DMS 273 (cell line): ENCODE results near the gene ALG14.
"Not testable (repeated sequence)": the region's sequence is repeated elsewhere in the genome, so short reads cannot be mapped to it uniquely, and the experiment has no call there.

Source experiments
- DNase-seq: peaks from one replicate; lab custom pipeline; 2025; ENCODE audit not compliant: unreplicated experiment; lab: John Stamatoyannopoulos, UW

The ALG14 gene

GRCh38 chr1:95013950-95014574 is 58.7 kb downstream of the ALG14 start:
- DNase-seq = peak; percentile 15

GRCh38 chr1:95012389-95012788 is 60.4 kb downstream of the ALG14 start:
- DNase-seq = peak; percentile 93

DNA sequence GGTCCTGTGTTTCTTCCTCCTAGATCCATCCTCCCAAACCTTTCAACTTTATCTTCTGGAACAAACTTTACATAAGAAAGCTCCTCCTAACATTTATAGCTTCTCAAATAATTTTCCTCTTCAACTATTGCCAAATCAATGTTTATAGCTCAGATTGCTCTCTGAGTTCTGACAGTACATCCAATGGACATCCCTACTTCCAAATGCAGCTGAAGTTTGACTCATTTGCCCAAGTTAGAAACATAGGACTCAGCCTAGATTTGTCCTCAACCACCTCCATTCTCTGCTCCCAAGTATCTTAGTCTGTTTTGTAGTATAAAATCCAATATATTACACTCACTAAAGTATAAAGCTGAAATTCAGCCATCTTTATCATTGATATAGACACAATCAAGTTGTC is 62.6 kb downstream of the ALG14 start:
- DNase-seq = no peak

GRCh38 chr1:95007687-95008086 is 65.1 kb downstream of the ALG14 start:
- DNase-seq = peak; percentile 34

DNA sequence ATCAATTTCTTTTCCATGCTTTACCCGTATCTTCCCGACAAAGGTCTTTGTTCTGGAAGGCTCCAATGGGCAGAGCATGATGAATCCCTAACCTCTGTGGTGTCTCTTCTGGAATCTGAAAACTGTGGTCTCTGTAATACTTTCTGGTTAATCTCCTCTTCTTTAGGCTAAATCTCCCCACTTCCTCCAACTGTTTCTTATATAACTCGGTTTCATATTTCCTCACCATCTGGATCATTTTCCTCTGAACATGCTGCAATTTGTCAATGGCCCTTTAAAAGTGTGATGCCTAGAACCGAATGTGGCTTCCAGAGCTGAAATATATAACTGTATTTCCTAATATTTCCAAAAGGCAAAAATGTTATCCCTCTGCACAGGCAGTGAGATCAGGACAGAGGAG is 66.1 kb downstream of the ALG14 start:
- DNase-seq = peak; percentile 92

DNA sequence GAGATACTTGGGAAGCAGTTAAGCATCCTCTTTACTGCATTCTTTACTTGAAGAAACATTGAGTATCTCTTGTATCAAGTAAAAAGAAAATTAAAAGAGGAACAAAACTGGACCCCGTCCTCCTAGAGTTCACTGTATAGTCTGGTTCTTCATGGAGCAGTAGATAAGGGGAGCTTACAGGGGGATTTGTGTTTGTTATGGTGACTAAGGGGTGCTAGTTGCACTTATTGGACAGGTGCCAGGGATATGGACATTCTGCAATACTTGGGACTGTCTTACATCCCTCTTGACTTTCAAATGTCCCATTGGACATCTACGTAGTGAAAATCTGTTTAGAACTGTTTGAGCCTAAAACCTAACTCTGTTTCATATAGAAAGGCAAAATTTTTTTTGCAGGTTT is 67.2 kb downstream of the ALG14 start:
- DNase-seq = peak; percentile 13

- DNase-seq = no peak
Measured at GRCh38 chr1:95004013-95004412, 68.7 kb downstream of the ALG14 start.

DNA sequence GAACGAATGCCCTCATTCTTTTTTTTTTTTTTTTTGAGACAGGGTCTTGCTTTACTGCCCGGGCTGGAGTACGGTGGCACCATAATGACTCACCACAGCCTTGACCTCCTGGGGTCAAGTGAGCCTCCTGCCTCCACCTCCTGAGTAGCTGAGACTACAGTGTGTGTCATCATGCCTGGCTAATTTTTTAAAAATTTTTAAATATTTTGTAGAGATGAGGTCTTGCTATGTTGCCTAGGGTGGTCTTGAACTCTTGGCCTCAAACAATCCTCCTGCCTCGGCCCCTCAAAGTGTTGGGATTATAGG is 69.4 kb downstream of the ALG14 start:
- no peak for DNase-seq

- DNase-seq = peak; percentile 64
Measured at GRCh38 chr1:95002540-95003432, 70.0 kb downstream of the ALG14 start.

DNA sequence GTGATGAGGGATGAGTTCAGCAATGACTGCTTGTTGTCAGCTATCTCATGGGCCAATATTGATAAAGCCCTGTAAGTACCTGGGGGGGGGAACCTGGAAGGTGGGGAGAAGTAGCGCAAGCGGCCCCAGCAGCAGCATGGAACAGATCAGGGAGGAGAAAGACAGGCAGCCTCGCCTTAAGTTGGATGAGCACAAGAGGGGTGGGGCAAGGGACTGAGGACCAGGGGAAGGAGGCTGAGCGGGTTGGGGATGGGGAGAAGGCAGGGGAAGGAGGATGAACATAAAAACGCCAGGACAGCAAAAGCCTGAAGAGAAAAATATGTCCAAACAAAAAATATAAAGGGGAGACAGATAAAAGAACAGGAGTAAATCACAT is 70.6 kb downstream of the ALG14 start:
- no peak for DNase-seq

GRCh38 chr1:94999456-95000131 is 73.2 kb downstream of the ALG14 start:
- no peak for DNase-seq

- no peak for DNase-seq
Measured at GRCh38 chr1:94998748-94999147, 74.0 kb downstream of the ALG14 start.

DNA sequence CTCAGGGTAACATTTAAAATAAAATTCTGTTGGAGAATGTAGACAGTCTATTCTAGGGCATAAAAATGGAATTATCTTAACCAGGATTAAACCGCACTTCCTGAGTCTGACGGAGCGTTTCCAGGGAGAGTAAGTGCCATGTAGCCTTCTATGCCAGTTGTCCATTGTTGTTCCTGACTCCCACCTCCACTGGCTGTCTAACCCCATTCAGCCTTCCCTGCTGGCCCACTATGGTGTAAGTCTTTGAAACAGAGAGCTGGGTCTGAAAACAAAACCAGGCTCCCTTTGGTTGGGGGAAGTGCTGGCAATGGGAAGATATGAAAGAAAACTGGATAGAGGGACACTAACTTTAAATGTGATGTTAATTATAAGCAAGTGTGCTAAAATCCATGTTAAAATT is 74.6 kb downstream of the ALG14 start:
- DNase-seq = no peak

GRCh38 chr1:94995536-94995935 is 77.2 kb downstream of the ALG14 start:
- DNase-seq = not testable (repeated sequence)

- no peak for DNase-seq
Measured at GRCh38 chr1:94994805-94995204, 77.9 kb downstream of the ALG14 start.

GRCh38 chr1:94993931-94994645 is 78.7 kb downstream of the ALG14 start:
- no peak for DNase-seq

- DNase-seq = no peak
Measured at GRCh38 chr1:94992863-94993563, 79.7 kb downstream of the ALG14 start.

GRCh38 chr1:94992161-94992560 is 80.6 kb downstream of the ALG14 start:
- DNase-seq = no peak

GRCh38 chr1:94989911-94990473 is 82.8 kb downstream of the ALG14 start:
- no peak for DNase-seq

GRCh38 chr1:94989398-94989797 is 83.4 kb downstream of the ALG14 start:
- DNase-seq = no peak

DNA sequence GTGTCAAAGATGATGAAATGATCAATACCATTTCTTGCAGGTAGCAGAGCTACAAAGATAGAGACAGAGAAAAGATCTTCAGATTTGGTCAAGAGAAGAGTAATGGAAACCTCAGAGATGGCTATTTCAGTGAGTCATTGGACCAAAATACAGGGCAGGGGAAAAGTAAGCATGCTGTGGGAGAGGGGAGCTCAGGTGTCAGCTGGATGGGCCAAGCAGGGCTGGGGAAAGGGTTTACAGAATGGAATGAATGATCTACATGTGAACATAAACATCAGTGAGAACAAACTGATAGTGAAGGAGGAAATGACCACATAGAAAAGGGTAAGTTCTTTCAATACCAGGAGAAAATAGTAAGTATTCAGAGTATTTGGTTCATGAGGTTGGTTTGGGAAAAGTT is 84.4 kb downstream of the ALG14 start:
- no peak for DNase-seq
